NCI-H2196 (cell line): ENCODE measurements around the gene VTI1A.

Source experiments
- DNase-seq: peaks from one replicate; lab custom pipeline; 2025; ENCODE audit not compliant: unreplicated experiment; lab: John Stamatoyannopoulos, UW

VTI1A gene

GRCh38 chr10:112671743-112672142, 224.7 kb downstream of the VTI1A start:
- no peak for DNase-seq

- no peak for DNase-seq
These were observed 225.7 kb downstream of the VTI1A start for GRCh38 chr10:112672706-112673105.

- no peak for DNase-seq
These were observed 228.6 kb downstream of the VTI1A start for GRCh38 chr10:112675560-112676083.

GRCh38 chr10:112677689-112678088, 230.7 kb downstream of the VTI1A start:
- DNase-seq: no peak

DNA sequence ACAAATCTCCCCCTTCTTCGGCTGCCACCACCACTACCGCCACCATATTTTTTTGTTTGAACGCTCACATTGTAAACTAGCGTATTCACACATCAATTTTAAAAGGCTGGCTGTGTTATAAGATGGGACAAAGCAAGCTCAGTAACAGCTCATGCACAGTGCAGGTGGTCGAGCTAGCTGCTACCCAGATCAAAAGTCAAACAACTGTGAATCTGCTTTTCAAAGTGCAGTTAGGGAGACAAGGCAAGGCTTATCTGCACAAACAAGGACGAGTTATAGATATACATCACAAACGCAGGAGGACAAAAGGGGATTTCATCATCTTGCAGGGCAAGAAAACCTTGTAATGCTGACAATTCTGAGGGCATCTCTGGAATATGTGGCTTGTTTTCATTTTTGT, 231.6 kb downstream of the VTI1A start:
- DNase-seq: no peak

DNA sequence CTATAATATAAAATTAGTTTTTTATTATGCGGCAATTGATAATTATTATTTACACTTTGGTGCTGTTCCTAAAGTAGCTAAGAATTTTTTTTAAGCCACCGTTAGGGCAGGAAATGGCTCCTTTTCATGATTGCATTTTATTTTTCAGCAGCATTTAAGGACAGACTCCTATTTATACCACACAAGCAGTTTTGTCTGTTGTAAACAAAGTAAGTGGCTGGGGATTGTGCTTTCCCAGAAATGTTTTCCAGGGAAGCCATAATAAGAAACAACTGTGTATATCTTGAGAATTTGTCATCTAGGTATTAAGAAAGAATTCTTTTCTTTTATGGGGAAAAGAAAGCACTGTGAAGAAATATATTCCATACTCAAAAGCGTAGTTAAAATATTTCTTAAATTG, 232.0 kb downstream of the VTI1A start:
- DNase-seq: no peak

GRCh38 chr10:112679392-112679791, 232.4 kb downstream of the VTI1A start:
- DNase-seq: no peak

DNA sequence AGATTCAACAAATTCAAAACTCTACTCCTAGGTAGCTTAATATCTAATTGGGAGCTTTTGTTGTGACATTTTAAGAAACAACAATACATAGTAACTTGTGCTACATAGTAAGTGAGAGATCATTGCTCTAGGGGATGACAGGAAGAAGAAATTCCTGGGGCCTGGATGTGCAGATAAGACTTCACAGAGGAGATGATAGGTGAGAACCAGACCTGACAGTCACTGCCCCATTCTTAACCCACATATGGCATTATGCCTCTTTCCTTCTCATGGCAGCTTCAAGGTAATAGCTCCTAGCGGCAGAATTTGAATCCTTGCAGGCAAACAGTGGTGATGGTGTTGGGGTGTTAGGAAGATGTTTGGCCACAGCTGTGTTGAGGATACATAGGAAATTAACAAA, 233.6 kb downstream of the VTI1A start:
- DNase-seq: no peak

- no peak for DNase-seq
These were observed 240.6 kb downstream of the VTI1A start for GRCh38 chr10:112687647-112688046.

GRCh38 chr10:112689327-112690072, 242.5 kb downstream of the VTI1A start:
- no peak for DNase-seq

DNA sequence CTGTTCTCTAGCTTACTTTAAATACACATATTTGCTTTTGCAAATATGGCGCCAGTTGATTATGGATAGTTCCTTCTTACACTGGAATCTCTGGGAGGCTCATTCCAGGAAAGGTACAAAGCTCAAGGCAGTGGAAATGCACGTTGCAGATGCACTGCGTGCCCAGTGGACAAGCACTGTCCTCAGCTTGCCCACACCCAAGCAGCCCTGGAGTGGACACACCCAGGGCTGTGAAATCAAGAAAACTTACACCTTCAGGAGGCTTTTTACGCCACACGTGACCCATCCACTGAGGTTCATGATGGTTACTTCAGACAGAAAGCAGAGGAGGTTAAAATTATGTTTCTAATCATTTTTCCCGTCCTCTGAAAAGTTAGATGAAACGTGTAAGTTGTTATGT, 248.5 kb downstream of the VTI1A start:
- DNase-seq: no peak

DNA sequence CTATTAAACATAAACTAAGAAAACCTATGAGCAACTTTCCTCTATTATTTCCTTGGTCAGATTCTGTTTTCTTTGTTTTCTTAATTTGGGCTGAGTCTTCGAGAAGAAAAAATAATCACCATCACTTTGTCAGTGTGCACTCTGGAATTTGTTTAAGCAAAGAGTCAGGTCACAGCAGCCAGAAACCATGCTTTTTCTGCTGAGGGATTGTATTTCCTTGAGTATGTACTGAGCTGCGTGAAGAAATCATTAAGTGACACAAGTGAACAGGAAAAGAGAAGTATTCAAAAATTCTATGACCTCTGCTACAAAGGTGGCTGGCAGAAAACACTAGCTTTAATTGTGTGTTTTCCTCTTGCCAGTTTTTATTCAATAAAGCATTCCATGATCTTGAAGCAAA, 249.6 kb downstream of the VTI1A start:
- no peak for DNase-seq

- DNase-seq: no peak
These were observed 251.3 kb downstream of the VTI1A start for GRCh38 chr10:112698133-112698817.

DNA sequence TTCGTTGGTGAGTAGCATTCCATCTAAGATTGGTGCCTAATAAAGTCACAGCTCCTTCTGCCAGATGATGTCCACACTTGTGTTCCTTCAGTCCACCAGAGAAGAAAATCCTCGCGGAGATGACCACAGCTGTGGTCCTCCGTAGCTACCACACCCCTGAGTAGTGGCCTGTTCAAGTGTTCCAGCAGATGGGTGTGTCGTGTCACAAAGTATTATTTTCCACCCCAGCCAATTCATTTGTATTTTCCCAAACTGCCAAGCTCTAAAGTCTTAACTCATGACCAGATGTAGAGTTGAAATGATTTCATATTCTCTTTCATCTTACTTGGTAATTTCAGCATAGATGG, 251.8 kb downstream of the VTI1A start:
- no peak for DNase-seq

DNA sequence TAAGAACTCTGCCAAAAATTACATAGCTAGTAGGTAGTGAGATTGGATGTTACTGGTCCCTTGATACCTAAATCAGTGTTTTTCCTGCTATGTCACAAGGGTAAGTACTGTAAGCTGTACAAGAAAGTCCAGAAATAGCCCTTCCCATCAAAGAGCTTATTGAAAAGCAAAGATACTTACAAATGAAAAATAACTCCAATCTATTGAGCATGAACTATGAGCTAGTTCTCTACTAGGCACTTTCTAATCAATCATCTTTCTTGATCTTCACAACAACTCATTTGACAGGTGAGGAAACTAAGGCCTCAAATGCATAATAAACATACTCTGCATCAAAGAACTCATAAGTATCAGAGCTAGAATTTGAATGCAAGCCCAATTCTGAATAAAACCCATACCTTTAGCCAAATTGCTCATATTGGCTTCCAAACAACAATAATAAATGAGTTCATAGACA, 253.2 kb downstream of the VTI1A start:
- DNase-seq: no peak

GRCh38 chr10:112701211-112701877, 254.3 kb downstream of the VTI1A start:
- no peak for DNase-seq

- no peak for DNase-seq
These were observed 254.9 kb downstream of the VTI1A start for GRCh38 chr10:112701878-112702255.

- no peak for DNase-seq
These were observed 259.6 kb downstream of the VTI1A start for GRCh38 chr10:112706577-112706976.

- no peak for DNase-seq
These were observed 261.4 kb downstream of the VTI1A start for GRCh38 chr10:112708461-112708860.

GRCh38 chr10:112710528-112710927, 263.5 kb downstream of the VTI1A start:
- DNase-seq: no peak

DNA sequence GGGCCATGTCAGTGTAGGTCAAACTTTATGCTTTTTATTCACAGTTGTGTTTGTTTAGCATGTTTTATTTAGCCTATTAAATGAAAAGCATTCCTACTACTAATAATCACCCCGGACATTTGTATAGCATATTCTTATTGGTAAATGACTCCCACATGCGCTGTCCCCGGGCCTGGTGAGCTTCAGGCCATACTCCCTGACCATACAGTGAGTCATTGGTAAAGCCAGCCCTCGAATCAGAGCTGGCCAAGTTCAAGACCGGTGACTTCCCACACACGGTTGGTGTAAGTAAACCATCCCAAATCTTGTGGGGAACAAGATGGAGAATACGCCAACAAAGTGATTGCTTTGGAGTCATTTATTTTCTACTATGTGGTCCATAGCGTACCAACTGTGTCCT, 264.4 kb downstream of the VTI1A start:
- DNase-seq: no peak

GRCh38 chr10:112712536-112712935, 265.5 kb downstream of the VTI1A start:
- DNase-seq: no peak
